GM19395 (cell line): ENCODE measurements around the gene STOM.

Source experiments
- ATAC-seq: cut with Tn5 transposase; IDR thresholded peaks from one replicate; pipeline ENCODE4 v1.9.1; 2021; ENCODE audit warnings: mild to moderate bottlenecking, moderate library complexity; ENCODE audit not compliant: unreplicated experiment

STOM gene

DNA sequence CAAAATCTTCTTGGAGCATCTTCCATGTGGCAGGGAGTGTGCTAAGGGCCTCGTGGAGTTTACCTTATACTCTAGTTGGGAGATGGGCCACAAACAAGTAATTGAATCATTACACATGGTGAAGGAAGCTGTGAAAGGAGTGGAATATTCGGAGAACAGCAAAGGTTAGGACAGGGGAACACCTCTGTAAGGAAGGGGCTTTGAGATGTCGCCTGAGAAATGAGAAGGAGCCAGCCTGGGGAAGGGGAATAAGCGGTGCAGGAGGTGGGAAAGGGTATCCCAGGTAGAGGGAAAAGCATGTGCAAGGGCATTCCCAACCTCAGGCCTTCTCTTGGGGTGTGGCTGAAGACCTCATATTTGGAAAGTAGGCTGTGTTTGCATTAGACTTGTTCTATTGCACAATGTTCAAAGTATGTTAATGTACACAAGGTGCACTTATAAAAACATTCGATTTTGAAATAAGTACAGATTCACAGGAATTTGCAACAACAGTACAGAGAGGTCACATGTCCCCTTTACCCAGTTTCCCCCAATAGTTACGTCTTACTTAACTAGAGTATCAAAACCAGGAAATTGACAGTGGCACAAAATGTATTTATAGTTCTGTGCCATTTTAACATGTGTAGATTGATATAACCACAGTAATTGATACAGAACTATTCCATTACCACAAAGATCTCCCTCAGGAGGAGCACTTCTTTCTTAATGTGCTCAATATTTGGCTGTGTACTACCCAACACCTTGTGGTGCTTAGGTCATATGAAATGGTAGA is 2.4 kb upstream of the STOM start:
- no peak for ATAC-seq

DNA sequence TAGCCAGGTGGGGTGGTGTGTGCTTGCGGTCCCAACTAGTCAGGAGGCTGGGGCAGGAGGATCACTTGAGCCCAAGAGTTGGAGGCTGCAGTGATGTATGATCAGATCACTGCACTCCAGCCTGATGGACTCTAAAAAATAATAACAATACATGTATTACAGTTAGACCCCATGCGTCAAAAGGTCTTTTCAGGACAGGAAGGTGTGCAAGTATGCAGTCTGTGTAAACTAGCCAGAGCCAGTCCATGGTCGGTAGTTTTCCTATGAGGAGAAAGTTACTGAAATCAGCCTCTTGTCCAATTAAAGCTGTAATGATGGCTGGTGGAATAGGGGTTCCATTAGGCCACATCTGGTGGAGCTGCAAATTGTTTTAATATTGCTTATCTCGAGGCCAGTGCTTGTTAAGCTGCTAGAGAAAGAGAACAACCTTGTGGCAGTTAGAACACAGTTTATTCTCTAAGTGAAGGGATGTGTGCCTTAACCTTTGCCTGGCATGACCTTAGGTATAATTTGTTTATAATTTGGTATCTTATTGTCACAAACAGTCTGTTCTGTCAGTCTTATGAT is 1.5 kb upstream of the STOM start:
- no peak for ATAC-seq

DNA sequence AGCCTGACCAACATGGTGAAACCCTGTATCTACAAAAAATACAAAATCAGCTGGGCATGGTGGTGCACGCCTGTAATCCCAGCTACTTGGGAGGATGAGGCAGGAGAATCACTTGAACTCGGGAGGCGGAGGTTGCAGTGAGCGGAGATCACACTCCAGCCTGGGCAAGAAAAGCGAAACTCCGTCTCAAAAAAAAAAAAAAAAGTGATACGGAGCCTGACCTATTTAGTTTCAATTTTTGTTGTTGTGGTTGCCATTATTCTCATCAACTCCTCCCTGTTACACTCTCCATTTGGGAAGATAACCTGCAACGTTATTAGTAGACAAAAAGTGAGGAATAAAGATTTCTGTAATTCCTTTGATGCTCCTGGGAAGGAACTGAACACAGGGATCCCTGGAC is 1.3 kb downstream of the STOM start:
- no peak for ATAC-seq

DNA sequence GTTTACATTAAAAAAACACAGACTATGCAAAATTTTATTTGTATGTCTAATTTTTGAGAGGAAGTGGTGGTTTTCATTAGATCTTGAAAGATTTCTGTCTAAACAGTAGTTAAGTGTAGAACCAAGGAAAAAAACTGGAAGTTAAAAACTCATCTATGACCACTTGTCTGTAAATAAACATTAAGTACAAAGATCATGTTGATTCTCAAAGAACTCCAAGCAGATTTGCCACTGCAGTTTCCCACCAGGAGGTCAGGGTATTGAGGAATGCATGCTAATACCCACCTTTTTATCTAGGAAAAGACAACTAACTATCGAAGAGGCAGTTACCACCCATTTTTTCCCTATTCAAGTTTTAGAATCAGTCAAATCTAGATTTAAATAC is 1.9 kb downstream of the STOM start:
- no peak for ATAC-seq

DNA sequence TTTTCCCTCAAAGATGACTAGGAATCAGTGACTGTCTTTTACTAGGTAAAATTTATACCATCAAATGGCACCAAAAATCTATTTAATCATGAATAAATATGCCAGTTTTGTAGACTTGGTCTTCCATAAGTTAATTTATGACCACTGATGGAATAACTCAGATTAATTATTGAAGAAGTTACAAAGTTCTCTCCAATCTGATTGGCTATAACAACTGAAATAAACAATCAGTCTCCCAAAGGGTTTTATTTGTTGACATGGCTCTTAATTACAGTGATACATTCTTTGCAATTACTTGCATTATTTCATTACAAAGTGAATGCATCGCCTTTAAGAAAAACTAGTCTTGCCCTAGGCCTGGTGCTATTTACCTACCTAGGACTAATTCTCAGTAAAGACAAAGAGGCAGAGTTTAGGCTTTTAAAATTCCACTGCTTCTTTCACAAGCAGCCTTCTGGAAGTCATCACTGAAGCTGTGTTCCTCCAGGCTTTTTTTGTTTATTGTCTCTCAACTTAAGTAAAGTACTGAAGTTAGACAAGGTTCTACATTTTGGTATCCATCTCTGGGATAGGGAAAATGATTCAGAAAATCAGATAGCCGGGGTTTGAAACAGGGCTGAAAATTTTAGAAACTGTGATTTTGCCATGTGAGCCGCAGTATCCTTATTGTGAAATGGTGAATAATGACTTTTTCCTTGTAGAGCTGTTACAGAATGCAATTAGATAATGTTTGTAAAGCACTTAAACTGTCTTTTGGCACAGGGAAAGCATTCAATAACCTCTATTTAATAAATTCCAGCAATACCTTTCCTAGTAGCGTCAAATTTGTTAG is 2.5 kb downstream of the STOM start:
- ATAC-seq = no peak

DNA sequence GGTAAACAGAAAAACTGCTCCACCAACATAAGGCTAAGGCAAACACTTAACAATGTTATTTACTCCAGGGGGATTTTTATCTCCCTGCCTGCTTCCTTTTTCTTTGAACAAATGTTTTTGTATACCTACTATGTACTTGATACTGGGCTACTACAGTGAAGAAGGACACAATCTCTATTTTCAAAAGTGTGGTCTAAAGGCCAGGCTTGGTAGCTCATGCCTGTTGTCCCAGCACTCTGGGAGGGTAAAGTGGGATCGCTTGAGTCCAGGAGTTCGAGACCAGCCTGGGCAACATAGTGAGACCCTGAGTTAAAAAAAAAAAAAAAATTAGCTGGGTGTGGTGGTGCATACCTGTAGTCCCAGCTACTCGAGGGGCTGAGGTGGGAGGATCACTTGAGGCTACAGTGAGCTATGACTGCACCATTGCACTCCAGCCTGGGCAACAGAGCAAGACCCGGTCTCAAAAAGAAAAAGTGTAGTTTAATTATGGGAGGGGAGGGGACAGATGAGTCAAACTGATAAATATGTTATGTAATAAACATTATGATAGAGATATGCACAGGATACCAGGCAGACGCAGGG is 3.3 kb downstream of the STOM start:
- ATAC-seq = no peak

DNA sequence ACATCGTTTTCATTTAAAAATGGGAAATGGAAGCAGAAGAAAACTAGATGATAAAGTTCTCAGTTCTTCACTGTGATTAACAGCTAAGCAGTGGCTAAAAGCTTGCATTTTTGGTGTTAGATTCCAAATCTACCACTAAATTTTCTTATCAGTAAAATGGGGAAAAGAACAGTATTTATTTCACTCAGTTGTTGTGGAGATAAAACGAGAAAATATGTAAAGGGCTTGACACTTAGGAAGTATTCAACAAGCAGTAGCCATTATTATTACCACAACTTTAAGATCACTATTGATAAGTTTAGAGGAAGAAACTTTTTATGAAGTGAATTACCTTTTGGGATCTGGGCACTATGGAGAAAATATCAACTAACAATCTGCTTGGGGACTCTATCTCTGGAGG is 4.5 kb downstream of the STOM start:
- no peak for ATAC-seq

DNA sequence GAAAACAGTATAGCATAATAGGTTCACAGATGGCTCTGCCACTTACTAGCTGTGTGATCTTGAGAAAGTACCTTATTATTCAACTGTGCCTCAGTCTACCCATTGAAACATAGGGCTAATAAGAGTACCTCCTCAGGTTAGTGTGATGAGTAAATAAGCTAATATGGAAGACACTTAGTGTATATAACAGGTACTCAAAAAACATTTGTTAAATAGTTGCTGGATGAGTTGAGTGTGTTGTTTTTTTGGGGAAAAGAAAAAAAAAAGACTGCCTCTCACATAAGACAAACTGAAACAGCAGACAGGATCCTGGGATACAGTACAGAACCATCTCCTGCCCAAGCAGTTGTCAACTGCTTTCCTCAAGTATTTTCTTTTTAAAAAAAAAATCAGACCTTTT is 5.2 kb downstream of the STOM start:
- no peak for ATAC-seq

DNA sequence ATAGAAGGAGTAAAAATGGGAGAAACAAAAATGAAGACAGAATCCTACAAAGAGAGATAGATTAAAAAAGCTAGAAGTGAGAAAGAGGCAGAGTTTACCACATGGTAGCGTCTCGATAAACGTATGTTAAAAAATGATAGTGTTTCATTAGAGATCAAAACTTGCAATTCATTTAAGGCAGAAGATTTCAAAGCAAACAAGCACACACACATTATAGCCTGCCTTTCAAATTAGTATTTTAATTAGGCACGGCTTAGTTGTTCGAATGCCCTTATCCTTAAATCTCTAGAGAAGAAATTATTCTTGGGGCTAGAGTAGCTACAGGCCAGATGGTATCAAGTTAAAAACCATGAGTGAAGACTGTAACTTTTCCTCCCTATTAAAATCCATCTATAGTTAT is 6.0 kb downstream of the STOM start:
- ATAC-seq = no peak

DNA sequence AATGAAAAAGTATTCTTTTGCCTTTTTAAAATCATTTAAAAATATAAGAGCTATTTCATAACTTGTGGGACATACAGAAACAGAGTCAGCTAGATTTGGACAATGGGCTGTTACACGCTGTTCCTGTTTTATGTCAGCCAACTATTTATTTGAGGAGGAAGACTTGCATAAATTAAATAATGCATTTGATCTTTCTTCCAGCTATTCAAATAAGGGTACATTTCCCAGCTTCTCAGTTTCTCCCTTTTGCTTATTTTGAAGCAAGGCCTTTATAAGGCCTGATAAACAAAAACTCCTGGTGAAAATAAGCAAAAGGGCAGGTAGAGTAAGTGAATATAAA is 6.5 kb downstream of the STOM start:
- no peak for ATAC-seq

DNA sequence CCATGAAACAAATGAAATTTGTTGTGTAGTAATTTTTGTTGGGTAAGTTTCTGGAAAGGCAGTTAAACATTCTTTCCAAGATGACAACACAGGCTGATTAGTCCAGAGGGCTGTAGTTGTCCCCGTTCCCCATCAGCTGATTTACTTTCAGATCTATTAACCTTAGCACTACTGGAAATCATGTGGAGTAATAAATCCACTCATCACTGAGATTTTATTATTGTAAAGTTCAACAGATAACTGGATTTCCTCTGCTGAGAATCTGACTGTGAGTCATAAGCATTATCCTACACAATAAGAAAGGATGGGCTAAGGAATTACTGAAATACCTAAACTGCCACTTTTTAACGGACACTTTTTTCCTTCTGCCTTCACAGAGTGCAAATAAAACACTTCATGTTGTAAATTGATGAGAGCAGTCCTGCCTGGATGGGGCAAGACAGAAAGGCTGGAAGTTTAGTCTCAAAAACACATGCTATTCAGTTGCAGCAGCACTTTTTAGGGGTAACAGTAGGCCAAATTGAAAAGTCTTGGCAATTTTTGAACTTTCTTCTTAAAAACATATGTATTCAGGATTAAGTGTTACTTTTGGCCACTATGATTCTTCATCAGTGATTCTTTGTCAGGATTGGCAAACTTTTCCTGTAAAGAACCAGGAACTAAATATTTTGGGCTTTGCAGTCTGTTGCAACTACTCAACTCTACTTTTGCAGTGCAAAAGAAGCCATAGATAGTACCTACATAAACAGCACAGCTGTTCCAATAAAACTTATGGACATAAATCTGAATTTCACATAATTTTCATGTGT is 7.0 kb downstream of the STOM start:
- no peak for ATAC-seq

DNA sequence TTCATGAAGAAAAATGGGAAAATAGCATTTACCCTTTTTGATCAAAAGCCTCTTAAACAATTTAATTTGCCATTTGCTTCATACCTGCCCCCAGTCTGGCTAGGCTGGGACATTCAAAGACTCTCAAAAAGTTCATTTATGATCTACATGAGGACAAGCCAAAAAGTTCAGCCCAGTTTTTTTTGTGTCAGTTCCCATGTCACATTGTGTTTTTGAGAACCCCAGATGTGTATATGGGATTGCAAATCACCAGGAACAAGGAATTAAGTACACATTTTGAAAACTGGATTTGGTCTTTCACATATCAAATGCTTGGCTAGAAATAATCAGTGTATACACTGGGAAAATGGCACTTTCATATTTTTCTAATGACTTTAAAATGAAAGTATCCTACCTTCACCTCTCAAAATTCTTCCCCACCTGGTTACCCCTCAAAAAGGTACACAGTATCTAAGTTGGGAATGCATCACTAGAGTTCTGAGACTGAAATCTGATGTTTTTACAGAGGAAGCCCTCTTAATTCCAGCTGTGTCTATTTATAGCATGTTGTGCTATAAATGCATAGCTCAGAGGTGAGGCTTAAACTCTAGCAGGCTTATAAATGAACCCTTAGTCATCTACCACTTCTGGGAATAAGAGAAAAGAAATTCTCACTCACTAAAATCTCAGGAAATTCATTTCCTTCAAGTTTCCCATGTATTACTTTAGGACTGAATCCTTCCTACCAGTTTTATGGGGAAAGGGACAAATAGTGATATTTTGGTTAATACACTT is 9.3 kb downstream of the STOM start:
- ATAC-seq = no peak

DNA sequence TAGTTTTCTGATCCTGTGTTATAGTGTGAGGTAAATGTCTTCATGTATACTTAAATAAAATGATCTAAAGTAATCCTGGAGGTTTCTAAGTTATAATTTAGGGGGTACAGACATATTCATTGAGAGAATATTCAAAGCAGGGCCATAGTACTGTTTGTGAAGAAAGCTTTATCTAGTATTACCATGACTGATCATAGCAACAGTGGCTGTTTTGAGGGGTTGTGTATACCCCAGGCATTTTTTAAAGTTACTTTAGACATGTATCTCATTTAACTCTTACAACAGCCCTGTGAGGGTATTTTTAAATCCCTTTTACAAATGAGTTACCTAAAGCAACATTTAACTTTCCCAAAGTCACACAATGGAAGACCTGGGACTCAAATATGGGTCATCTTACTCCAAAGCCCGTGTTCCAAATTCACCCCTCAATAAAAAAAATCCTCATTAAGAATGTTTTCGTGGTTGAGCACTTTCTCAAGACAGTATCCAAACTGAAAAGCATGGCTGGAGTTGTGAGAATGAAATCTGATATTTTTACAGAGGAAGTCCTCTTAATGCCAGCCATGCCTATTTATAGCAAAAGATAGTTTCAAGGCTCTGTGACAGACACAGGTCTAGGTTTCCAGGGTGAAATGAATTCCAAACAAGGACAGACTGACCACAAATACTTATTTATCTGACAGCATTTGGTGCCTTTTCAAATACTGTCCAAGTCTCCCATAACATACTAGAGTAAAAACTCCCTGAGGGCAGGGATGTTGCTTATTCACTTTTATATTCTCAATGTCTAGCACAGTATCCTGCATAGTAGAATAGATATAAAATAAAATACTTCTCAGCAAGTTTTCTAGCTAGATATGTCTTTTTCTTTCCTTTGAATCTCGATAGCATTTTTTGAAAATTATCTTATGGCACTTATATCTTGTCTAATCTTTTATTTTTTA is 10.4 kb downstream of the STOM start:
- no peak for ATAC-seq

DNA sequence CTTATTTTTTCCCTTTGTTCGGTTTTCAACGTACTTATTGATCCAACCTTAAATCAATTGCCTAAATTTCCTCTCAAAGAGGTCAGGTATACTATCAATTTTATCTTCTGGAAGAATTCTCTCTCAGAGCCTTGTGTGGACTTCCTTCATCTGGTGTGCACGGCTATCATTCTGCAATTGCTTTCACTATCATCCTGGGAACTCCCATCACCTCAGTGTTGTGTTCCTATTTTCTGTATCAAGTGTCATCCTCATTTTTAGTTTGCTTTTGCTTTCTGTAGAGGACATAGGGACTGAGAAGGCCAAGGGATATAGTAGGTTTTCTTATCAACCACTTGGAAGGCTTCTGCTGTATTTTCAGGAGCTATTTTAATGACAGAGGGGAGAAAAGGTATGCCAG is 11.3 kb downstream of the STOM start:
- no peak for ATAC-seq

DNA sequence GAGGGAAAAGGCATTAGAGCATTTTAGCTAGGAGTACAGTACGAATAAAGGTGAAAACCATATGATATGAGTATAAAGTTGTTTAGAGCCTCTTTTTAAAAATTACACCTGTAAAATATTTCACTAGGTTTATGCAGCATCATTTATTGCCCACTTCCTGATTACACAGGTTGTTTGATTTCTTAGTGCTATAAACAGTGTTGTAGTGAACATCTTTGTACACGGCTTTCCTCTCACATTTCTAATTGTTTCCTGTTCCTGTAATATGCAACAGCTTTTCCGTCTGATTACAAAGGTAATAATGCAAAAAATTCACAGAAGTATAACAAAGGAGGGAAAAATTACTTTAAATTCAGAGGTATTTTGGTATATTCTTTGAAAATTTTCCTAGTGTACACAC is 13.0 kb downstream of the STOM start:
- no peak for ATAC-seq

DNA sequence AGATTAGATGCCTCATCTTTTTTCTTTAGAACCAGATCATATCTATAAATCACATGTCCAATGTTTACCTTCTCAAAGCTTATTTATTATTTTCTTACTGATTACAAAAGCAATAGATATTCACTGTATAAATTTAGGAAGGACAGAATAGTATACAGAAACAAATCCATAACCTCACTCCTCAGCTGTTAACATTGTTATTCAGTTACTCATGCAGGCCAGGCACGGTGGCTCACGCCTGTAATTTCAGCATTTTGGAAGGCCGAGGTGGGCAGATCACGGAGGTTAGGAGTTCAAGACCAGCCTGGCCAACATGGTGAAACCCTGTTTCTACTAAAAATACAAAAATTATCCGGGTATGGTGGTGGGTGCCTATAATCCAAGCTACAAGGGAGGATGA is 15.3 kb downstream of the STOM start:
- no peak for ATAC-seq

DNA sequence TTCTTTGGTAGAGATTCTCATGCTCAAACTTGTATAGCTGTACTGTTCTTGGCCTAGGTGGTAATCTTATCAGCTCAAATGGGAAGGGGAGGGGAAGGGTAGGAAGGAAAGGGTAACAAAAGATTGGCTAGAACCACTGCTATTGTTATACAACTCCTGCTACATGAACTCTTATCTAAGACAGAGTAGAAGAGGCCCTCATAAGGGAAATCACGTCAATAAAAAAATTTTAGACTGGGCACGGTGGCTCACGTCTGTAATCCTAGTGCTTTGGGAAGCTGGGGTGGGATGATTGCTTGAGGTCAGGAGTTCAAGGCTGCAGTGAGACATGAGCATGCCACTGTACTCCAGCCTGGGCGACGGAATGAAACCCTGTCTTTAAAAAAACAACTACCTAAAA is 15.9 kb downstream of the STOM start:
- no peak for ATAC-seq

DNA sequence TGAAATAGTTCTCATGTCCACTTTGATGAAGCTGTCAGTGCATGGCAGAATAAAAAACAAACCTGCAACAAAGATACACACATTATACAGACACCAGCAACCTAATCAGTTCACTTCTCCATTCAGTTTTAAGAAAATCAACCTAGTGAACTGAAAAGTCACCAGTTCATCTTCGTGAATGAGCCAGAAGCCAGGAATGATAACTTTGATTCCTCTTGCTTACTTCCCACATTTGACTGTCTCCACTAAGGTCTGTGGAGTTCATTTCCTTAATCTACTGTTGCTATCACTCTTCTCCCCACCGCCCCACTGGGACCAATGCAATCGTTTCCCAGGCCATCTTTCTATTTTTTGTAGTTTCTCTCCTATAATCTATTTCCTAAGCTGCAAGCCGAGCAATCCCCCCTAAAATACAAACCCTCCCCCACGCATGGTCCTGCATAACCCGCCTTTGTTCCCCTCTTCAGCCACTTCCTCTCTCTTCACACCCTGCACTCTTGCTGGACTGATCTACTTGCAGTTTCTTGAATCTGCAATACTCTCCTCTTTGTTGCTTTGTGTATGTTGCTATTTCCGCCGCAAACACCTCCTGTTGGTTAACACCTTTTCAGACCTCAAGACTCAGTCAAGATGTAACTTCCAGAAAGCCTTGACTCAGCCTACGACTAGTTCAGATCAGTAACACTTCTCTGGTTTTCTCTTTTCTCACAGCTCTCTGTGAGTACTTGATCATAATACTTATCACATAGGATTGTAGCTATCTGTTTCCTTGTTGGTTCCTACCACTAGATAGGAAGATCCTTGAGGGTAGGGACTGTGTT is 16.6 kb downstream of the STOM start:
- ATAC-seq = peak; percentile 99
